HG03432 (cell line): ENCODE measurements around the gene TTC7B.

ENCODE experiments used
- ATAC-seq: cut with Tn5 transposase; IDR thresholded peaks from one replicate; pipeline ENCODE4 v1.9.1; 2021; ENCODE audit warnings: mild to moderate bottlenecking, moderate library complexity; ENCODE audit not compliant: unreplicated experiment

Gene TTC7B

GRCh38 chr14:90678420-90678819 is 137.8 kb downstream of the TTC7B start:
- no peak for ATAC-seq

GRCh38 chr14:90677484-90678050 is 138.7 kb downstream of the TTC7B start:
- no peak for ATAC-seq

- no peak for ATAC-seq
These were observed 139.3 kb downstream of the TTC7B start for GRCh38 chr14:90676912-90677311.

GRCh38 chr14:90676356-90676755 is 139.9 kb downstream of the TTC7B start:
- no peak for ATAC-seq

GRCh38 chr14:90675399-90675798 is 140.8 kb downstream of the TTC7B start:
- ATAC-seq, result no peak

GRCh38 chr14:90674716-90675115 is 141.5 kb downstream of the TTC7B start:
- ATAC-seq, result no peak

GRCh38 chr14:90674043-90674670 is 142.1 kb downstream of the TTC7B start:
- no peak for ATAC-seq

- no peak for ATAC-seq
These were observed 144.6 kb downstream of the TTC7B start for GRCh38 chr14:90671382-90672234.

- no peak for ATAC-seq
These were observed 146.5 kb downstream of the TTC7B start for GRCh38 chr14:90669731-90670130.

GRCh38 chr14:90666571-90666970 is 149.7 kb downstream of the TTC7B start:
- ATAC-seq, result no peak

GRCh38 chr14:90665321-90666000 is 150.8 kb downstream of the TTC7B start:
- no peak for ATAC-seq

- no peak for ATAC-seq
These were observed 151.3 kb downstream of the TTC7B start for GRCh38 chr14:90664911-90665310.

- no peak for ATAC-seq
These were observed 152.6 kb downstream of the TTC7B start for GRCh38 chr14:90663680-90664079.

GRCh38 chr14:90663140-90663539 is 153.1 kb downstream of the TTC7B start:
- no peak for ATAC-seq

GRCh38 chr14:90661866-90662265 is 154.4 kb downstream of the TTC7B start:
- no peak for ATAC-seq

- ATAC-seq, result no peak
These were observed 155.2 kb downstream of the TTC7B start for GRCh38 chr14:90660865-90661570.

GRCh38 chr14:90659156-90659555 is 157.1 kb downstream of the TTC7B start:
- ATAC-seq, result no peak

GRCh38 chr14:90658541-90658967 is 157.7 kb downstream of the TTC7B start:
- ATAC-seq, result no peak

GRCh38 chr14:90656973-90657372 is 159.3 kb downstream of the TTC7B start:
- ATAC-seq, result no peak

GRCh38 chr14:90655829-90656228 is 160.4 kb downstream of the TTC7B start:
- no peak for ATAC-seq

GRCh38 chr14:90654831-90655276 is 161.4 kb downstream of the TTC7B start:
- no peak for ATAC-seq
